WTC11 (cell line): Measurements from ENCODE around the gene PTPRF. TPM values are rescaled to one million over a fixed set of nuclear protein-coding genes. Genes with fewer than 3 reads are reported as not detected.

Source experiments
- ATAC-seq: fragments of 200-7000 bp; cut with Tn5 transposase; 2 replicates; pipeline ENCODE4 v1.10.0; 2021; ENCODE audit warnings: mild to moderate bottlenecking, moderate library complexity
- CTCF ChIA-PET: fragments of 300-600 bp; sonication (Branson Sonifier 250); formaldehyde crosslinking; loops from one replicate; lab custom pipeline; 2021; ENCODE audit warnings: antibody characterized with exemption; lab: Charles Lee
- POLR2A ChIA-PET: fragments of 350-600 bp; sonication (Branson Sonifier 250); formaldehyde crosslinking; loops from one replicate; lab custom pipeline; 2021; ENCODE audit warnings: antibody characterized with exemption; lab: Charles Lee
- DNase-seq: peaks from one replicate; pipeline ENCODE4 v3.0.0; 2021; ENCODE audit warnings: low spot score
- H3K27ac Mint-ChIP-seq: 2 replicates; pipeline ENCODE4 v1.8.0; 2021; ENCODE audit warnings: mixed read lengths
- H3K27me3 Mint-ChIP-seq: 2 replicates; pipeline ENCODE4 v1.8.0; 2021; ENCODE audit warnings: low read depth, mild to moderate bottlenecking, moderate library complexity, mixed read lengths
- H3K36me3 Mint-ChIP-seq: 2 replicates; pipeline ENCODE4 v1.8.0; 2021; ENCODE audit warnings: mixed read lengths
- H3K4me1 Mint-ChIP-seq: 2 replicates; pipeline ENCODE4 v1.8.0; 2022; ENCODE audit warnings: mixed read lengths
- H3K4me3 Mint-ChIP-seq: 2 replicates; pipeline ENCODE4 v1.8.0; 2021; ENCODE audit warnings: mild to moderate bottlenecking, moderate library complexity, mixed read lengths
- H3K9me3 Mint-ChIP-seq: 2 replicates; pipeline ENCODE4 v1.8.0; 2021; ENCODE audit warnings: mixed read lengths
- ESRRA ChIP-seq: sonication (generic); formaldehyde crosslinking; IDR thresholded peaks from 2 replicates; pipeline ENCODE4 v1.8.1; 2022; ENCODE audit warnings: mild to moderate bottlenecking, missing genetic modification reagents, borderline replicate concordance
- GABPB1 ChIP-seq: sonication (generic); formaldehyde crosslinking; IDR thresholded peaks from 2 replicates; pipeline ENCODE4 v1.8.1; 2023; ENCODE audit warnings: mild to moderate bottlenecking, missing genetic modification reagents
- GTF2I ChIP-seq: fragments of 250-450 bp; sonication (Bioruptor Pico); conservative IDR thresholded peaks from 2 replicates; pipeline ENCODE4 v1.4.0; 2021; ENCODE audit warnings: mild to moderate bottlenecking
- NR1H2 ChIP-seq: sonication (generic); formaldehyde crosslinking; IDR thresholded peaks from 2 replicates; pipeline ENCODE4 v1.9.0; 2021; ENCODE audit warnings: mild to moderate bottlenecking, moderate library complexity, missing genetic modification reagents
- RELA ChIP-seq: sonication (generic); formaldehyde crosslinking; IDR thresholded peaks from 2 replicates; pipeline ENCODE4 v1.8.1; 2022; ENCODE audit warnings: missing genetic modification reagents, mild to moderate bottlenecking, borderline replicate concordance
- SMAD3 ChIP-seq: sonication (generic); formaldehyde crosslinking; IDR thresholded peaks from 2 replicates; pipeline ENCODE4 v1.8.0; 2022; ENCODE audit warnings: missing genetic modification reagents, mild to moderate bottlenecking, borderline replicate concordance
- SMAD4 ChIP-seq: sonication (generic); formaldehyde crosslinking; IDR thresholded peaks from 2 replicates; pipeline ENCODE4 v1.8.0; 2022; ENCODE audit warnings: mild to moderate bottlenecking, missing genetic modification reagents
- SOX15 ChIP-seq: fragments of 250-450 bp; sonication (Bioruptor Pico); IDR thresholded peaks from 2 replicates; pipeline ENCODE4 v1.9.0; 2021; ENCODE audit warnings: mild to moderate bottlenecking
- ZNF219 ChIP-seq: sonication (generic); formaldehyde crosslinking; IDR thresholded peaks from 2 replicates; pipeline ENCODE4 v1.8.0; 2023; ENCODE audit warnings: missing genetic modification reagents, mild to moderate bottlenecking, borderline replicate concordance
- ZNF232 ChIP-seq: sonication (generic); formaldehyde crosslinking; IDR thresholded peaks from 2 replicates; pipeline ENCODE4 v1.8.0; 2022; ENCODE audit warnings: mild to moderate bottlenecking, missing genetic modification reagents
- ZNF263 ChIP-seq: sonication (generic); formaldehyde crosslinking; IDR thresholded peaks from 2 replicates; pipeline ENCODE4 v1.8.1; 2022; ENCODE audit warnings: low read depth, mild to moderate bottlenecking, moderate library complexity, missing genetic modification reagents
- ZNF423 ChIP-seq: fragments of 250-450 bp; sonication (Bioruptor Pico); IDR thresholded peaks from 2 replicates; pipeline ENCODE4 v2.1.2; 2022; ENCODE audit warnings: mild to moderate bottlenecking, moderate library complexity
- total RNA-seq: library from RNA; stranded (reverse); gene quantifications from 3 replicates; pipeline ENCODE4 v1.2.3, GENCODE V29; 2021
- TF ChIP-seq, protein P1 (sequence below): sonication (generic); formaldehyde crosslinking; IDR thresholded peaks from 2 replicates; pipeline ENCODE4 v1.8.0; 2022; ENCODE audit warnings: mild to moderate bottlenecking, missing genetic modification reagents
- TF ChIP-seq, protein P2 (sequence below): fragments of 250-450 bp; sonication (Bioruptor Pico); IDR thresholded peaks from 2 replicates; pipeline ENCODE4 v1.9.0; 2021; ENCODE audit warnings: mild to moderate bottlenecking
- TF ChIP-seq, protein P3 (sequence below): sonication (generic); formaldehyde crosslinking; IDR thresholded peaks from 2 replicates; pipeline ENCODE4 v1.8.1; 2023; ENCODE audit warnings: mild to moderate bottlenecking, missing genetic modification reagents, moderate library complexity
- TF ChIP-seq, protein P4 (sequence below): sonication (generic); formaldehyde crosslinking; IDR thresholded peaks from 2 replicates; pipeline ENCODE4 v1.8.0; 2022; ENCODE audit warnings: missing genetic modification reagents
- TF ChIP-seq, protein P5 (sequence below): fragments of 250-450 bp; sonication (Bioruptor Pico); conservative IDR thresholded peaks from 2 replicates; pipeline ENCODE4 v1.9.0; 2021; ENCODE audit warnings: mild to moderate bottlenecking
- TF ChIP-seq, protein P6 (sequence below): fragments of 250-450 bp; sonication (Bioruptor Pico); IDR thresholded peaks from 2 replicates; pipeline ENCODE4 v1.9.0; 2021; ENCODE audit warnings: moderate library complexity, mild to moderate bottlenecking, inconsistent platforms, borderline replicate concordance

PTPRF gene
- total RNA-seq, 1 experiment from 2014 or later, result 248 TPM

DNA sequence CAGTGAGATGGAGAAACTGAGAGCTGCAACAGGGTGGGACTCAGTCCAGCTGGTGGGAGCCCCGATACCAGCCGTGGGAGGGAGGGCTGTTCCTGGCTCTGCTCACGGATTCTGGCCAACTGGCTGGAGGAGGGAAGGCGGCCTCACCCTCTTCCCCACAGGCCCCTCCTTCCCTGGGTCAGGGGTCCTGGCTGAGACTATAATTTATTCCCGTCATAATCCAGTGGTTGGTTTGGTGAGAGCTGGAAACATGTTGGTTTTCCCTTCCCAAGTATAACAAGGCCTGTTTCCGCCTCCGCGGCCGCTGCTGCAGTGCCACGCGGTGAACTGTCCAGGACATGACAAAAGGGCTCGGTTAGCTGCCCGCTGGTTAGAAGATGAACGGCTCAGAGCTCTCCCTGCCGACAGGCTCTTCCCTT lies 10.0 kb downstream of the PTPRF start:
- ATAC-seq (no peak), DNase-seq (no peak)
- ChIA-PET CTCF (interaction anchor here (3.2 kb wide), 1 partner anchor 14 kb away, joined by 12 read pairs; no protein-coding TSS in a partner anchor), POLR2A (no interaction called here)
- Mint-ChIP-seq H3K27me3 (no peaks in the 10 kb centered on the region), H3K36me3 (peaks cover 23% of the 10 kb centered on the region), H3K27ac (no peak overlapping the region), H3K4me1 (peaks cover 58% of the 10 kb centered on the region), H3K9me3 (no peaks in the 10 kb centered on the region), H3K4me3 (no peak overlapping the region)
- TF ChIP-seq GTF2I (CRISPR knock-in tag), result no peak
- TF ChIP-seq, protein P1, sequence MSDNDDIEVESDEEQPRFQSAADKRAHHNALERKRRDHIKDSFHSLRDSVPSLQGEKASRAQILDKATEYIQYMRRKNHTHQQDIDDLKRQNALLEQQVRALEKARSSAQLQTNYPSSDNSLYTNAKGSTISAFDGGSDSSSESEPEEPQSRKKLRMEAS (CRISPR knock-in tag), result no peak
- TF ChIP-seq, protein P2, sequence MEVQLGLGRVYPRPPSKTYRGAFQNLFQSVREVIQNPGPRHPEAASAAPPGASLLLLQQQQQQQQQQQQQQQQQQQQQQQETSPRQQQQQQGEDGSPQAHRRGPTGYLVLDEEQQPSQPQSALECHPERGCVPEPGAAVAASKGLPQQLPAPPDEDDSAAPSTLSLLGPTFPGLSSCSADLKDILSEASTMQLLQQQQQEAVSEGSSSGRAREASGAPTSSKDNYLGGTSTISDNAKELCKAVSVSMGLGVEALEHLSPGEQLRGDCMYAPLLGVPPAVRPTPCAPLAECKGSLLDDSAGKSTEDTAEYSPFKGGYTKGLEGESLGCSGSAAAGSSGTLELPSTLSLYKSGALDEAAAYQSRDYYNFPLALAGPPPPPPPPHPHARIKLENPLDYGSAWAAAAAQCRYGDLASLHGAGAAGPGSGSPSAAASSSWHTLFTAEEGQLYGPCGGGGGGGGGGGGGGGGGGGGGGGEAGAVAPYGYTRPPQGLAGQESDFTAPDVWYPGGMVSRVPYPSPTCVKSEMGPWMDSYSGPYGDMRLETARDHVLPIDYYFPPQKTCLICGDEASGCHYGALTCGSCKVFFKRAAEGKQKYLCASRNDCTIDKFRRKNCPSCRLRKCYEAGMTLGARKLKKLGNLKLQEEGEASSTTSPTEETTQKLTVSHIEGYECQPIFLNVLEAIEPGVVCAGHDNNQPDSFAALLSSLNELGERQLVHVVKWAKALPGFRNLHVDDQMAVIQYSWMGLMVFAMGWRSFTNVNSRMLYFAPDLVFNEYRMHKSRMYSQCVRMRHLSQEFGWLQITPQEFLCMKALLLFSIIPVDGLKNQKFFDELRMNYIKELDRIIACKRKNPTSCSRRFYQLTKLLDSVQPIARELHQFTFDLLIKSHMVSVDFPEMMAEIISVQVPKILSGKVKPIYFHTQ, result no peak
- TF ChIP-seq GABPB1, result no peak
- TF ChIP-seq ZNF423, result no peak
- TF ChIP-seq ZNF219 (CRISPR knock-in tag), result no peak
- no peak for TF ChIP-seq NR1H2 (CRISPR knock-in tag)
- no peak for TF ChIP-seq SMAD4 (CRISPR knock-in tag)
- no peak for TF ChIP-seq RELA (CRISPR knock-in tag)
- no peak for TF ChIP-seq ZNF263 (CRISPR knock-in tag)
- TF ChIP-seq SMAD3 (CRISPR knock-in tag), result no peak
- no peak for TF ChIP-seq ESRRA (CRISPR knock-in tag)
- TF ChIP-seq SOX15 (CRISPR knock-in tag), result no peak
- TF ChIP-seq, protein P3, sequence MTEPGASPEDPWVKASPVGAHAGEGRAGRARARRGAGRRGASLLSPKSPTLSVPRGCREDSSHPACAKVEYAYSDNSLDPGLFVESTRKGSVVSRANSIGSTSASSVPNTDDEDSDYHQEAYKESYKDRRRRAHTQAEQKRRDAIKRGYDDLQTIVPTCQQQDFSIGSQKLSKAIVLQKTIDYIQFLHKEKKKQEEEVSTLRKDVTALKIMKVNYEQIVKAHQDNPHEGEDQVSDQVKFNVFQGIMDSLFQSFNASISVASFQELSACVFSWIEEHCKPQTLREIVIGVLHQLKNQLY (CRISPR knock-in tag), result no peak
- TF ChIP-seq, protein P4, sequence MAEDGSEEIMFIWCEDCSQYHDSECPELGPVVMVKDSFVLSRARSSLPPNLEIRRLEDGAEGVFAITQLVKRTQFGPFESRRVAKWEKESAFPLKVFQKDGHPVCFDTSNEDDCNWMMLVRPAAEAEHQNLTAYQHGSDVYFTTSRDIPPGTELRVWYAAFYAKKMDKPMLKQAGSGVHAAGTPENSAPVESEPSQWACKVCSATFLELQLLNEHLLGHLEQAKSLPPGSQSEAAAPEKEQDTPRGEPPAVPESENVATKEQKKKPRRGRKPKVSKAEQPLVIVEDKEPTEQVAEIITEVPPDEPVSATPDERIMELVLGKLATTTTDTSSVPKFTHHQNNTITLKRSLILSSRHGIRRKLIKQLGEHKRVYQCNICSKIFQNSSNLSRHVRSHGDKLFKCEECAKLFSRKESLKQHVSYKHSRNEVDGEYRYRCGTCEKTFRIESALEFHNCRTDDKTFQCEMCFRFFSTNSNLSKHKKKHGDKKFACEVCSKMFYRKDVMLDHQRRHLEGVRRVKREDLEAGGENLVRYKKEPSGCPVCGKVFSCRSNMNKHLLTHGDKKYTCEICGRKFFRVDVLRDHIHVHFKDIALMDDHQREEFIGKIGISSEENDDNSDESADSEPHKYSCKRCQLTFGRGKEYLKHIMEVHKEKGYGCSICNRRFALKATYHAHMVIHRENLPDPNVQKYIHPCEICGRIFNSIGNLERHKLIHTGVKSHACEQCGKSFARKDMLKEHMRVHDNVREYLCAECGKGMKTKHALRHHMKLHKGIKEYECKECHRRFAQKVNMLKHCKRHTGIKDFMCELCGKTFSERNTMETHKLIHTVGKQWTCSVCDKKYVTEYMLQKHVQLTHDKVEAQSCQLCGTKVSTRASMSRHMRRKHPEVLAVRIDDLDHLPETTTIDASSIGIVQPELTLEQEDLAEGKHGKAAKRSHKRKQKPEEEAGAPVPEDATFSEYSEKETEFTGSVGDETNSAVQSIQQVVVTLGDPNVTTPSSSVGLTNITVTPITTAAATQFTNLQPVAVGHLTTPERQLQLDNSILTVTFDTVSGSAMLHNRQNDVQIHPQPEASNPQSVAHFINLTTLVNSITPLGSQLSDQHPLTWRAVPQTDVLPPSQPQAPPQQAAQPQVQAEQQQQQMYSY (CRISPR knock-in tag), result no peak
- TF ChIP-seq, protein P5, sequence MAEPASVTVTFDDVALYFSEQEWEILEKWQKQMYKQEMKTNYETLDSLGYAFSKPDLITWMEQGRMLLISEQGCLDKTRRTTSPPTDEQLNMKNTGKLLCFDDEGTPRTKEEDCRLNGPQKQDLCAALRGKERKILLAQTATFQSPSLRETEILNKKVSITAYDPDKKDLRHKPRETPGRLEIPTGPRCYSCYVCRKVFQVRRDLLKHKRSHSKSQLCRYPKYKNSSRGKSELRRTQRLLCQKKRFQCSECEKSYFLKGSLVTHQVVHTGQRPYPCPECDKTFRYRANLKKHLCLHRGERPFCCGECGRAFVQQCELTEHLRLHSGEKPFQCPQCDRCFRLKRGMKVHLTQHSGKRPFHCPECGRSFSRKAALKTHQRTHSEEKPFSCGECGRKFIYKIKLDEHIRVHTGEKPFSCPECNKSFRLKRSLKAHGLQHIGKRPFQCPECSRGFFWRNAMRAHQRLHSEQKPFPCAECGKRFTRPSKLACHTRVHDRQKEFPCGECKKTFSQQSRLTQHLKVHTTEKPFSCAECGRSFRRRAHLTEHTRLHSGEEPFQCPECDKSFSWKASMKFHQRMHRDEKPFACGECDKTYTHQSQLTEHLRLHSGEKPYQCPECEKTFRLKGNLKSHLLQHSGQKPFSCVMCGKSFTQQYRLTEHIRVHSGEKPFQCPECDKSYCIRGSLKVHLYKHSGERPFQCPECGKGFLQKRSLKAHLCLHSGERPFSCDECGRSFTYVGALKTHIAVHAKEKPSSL (CRISPR knock-in tag), result no peak
- TF ChIP-seq ZNF232, result no peak
- TF ChIP-seq, protein P6, sequence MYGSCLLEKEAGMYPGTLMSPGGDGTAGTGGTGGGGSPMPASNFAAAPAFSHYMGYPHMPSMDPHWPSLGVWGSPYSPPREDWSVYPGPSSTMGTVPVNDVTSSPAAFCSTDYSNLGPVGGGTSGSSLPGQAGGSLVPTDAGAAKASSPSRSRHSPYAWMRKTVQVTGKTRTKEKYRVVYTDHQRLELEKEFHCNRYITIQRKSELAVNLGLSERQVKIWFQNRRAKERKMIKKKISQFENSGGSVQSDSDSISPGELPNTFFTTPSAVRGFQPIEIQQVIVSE, result no peak
